Measurements from ENCODE around the gene RHBDF2. TPM values are rescaled to one million over a fixed set of nuclear protein-coding genes. Genes with fewer than 3 reads are reported as not detected.

Gene RHBDF2
- total and polyA plus RNA-seq, 2 experiments from 2014 or later = 4.9 to 11.0 TPM

- Histone ChIP-seq H3K27ac (peak overlapping the region; percentile 98), H4K20me1 (ENCODE audit: insufficient read depth, poor library complexity, severe bottlenecking) (no peaks in the 10 kb centered on the region), H3K9me3 (ENCODE audit: low read depth) (no peaks in the 10 kb centered on the region), H3K27me3 (no peaks in the 10 kb centered on the region), H3K9me2 (replicated peaks; ENCODE audit: insufficient read depth) (no peaks in the 10 kb centered on the region), H3K4me1 (ENCODE audit: insufficient read depth) (peaks cover 60% of the 10 kb centered on the region), H3K36me3 (replicated peaks; ENCODE audit: insufficient read depth, low read depth) (no peaks in the 10 kb centered on the region), H3K79me2 (no peaks in the 10 kb centered on the region), H3K4me2 (peak overlapping the region; percentile 65), H2AFZ (no peak overlapping the region), H3K4me3 (no peak overlapping the region)
- DNase-seq (ENCODE audit: low spot score) = peak; percentile 59
- TF ChIP-seq EZH2phosphoT487 (IDR thresholded peaks at IDR 0.05; ENCODE audit: low read depth, severe bottlenecking, unreplicated experiment) = no peak
- TF ChIP-seq CTCF (IDR thresholded peaks at IDR 0.05; ENCODE audit: poor library complexity) = no peak
- WGBS (ENCODE audit: low lambda C conversion rate, missing lambda C conversion rate) = 48% methylated on average over 22 of the region's 23 CpGs
Observed at GRCh38 chr17:76530095-76530723, 29.0 kb upstream of the RHBDF2 start.

GRCh38 chr17:76529224-76530094 is 28.2 kb upstream of the RHBDF2 start:
- H2AFZ ChIP-seq = no peak overlapping the region
- H3K9me2 ChIP-seq (replicated peaks; ENCODE audit: insufficient read depth) = no peaks in the 10 kb centered on the region
- TF ChIP-seq EZH2 (IDR thresholded peaks at IDR 0.05; ENCODE audit: borderline replicate concordance) (no peak), EZH2phosphoT487 (IDR thresholded peaks at IDR 0.05; ENCODE audit: low read depth, severe bottlenecking, unreplicated experiment) (no peak), CTCF (IDR thresholded peaks at IDR 0.05; ENCODE audit: poor library complexity) (no peak)
- no peaks in the 10 kb centered on the region for H3K36me3 ChIP-seq (replicated peaks; ENCODE audit: insufficient read depth, low read depth)
- peaks cover 67% of the 10 kb centered on the region for H3K4me1 ChIP-seq (ENCODE audit: insufficient read depth)
- DNase-seq (ENCODE audit: low spot score) = peak; percentile 81
- H4K20me1 ChIP-seq (ENCODE audit: insufficient read depth, poor library complexity, severe bottlenecking) = no peaks in the 10 kb centered on the region
- no peaks in the 10 kb centered on the region for H3K9me3 ChIP-seq (ENCODE audit: low read depth)
- no peaks in the 10 kb centered on the region for H3K27me3 ChIP-seq
- peak overlapping the region; percentile 98 for H3K27ac ChIP-seq
- H3K4me2 ChIP-seq = peak overlapping the region; percentile 65
- no peaks in the 10 kb centered on the region for H3K79me2 ChIP-seq
- 34% methylated on average over 18 of the region's 20 CpGs for WGBS (ENCODE audit: low lambda C conversion rate, missing lambda C conversion rate)
- no peak overlapping the region for H3K4me3 ChIP-seq

DNA sequence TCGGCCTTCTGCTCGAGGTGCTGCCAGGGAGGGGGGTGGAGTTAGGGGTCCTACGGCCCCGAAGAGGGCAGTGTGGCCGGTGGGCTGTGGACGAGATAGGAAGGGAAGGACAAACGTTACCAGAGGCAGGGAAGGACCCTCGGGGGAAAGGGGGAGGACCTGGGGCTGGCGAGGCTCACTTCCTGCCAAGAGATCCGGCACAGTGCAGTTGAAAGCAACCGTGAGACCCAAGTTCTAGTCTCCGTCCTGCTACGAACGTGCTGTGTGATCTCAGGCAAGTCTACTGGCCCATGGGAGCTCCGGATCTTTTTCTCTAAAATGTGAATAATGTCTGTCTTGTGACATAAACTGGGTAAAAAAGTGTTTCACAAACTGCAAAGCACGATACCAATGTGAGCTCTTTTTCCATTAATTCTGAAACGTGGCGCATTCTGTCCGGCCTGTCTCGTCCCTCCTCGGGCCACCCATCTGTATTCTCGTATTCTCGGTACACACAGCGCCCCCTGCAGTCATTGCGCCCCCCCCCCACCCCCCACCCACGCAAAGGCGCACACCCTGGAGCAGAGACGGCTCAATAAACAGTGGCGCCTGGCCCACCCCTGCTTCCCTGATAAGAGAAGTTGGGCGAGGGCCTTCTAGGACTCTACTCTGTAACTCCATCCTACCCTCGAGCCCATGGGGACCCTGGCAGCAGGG is 27.5 kb upstream of the RHBDF2 start:
- Histone ChIP-seq H3K9me3 (ENCODE audit: low read depth) (no peaks in the 10 kb centered on the region), H3K4me3 (no peak overlapping the region), H3K27me3 (no peaks in the 10 kb centered on the region), H3K4me1 (ENCODE audit: insufficient read depth) (peaks cover 67% of the 10 kb centered on the region), H2AFZ (no peak overlapping the region), H3K27ac (peak overlapping the region; percentile 98), H3K9me2 (replicated peaks; ENCODE audit: insufficient read depth) (no peaks in the 10 kb centered on the region), H3K79me2 (no peaks in the 10 kb centered on the region), H4K20me1 (ENCODE audit: insufficient read depth, poor library complexity, severe bottlenecking) (no peaks in the 10 kb centered on the region), H3K36me3 (replicated peaks; ENCODE audit: insufficient read depth, low read depth) (no peaks in the 10 kb centered on the region), H3K4me2 (peak overlapping the region; percentile 65)
- DNase-seq (ENCODE audit: low spot score) = no peak
- WGBS (ENCODE audit: low lambda C conversion rate, missing lambda C conversion rate) = 58% methylated on average over 27 of the region's 31 CpGs
- peak; percentile 35 for TF ChIP-seq CTCF (IDR thresholded peaks at IDR 0.05; ENCODE audit: poor library complexity)
- no peak for TF ChIP-seq EZH2phosphoT487 (IDR thresholded peaks at IDR 0.05; ENCODE audit: low read depth, severe bottlenecking, unreplicated experiment)
